Measurements from ENCODE around the gene BMPR2.

Gene BMPR2

DNA sequence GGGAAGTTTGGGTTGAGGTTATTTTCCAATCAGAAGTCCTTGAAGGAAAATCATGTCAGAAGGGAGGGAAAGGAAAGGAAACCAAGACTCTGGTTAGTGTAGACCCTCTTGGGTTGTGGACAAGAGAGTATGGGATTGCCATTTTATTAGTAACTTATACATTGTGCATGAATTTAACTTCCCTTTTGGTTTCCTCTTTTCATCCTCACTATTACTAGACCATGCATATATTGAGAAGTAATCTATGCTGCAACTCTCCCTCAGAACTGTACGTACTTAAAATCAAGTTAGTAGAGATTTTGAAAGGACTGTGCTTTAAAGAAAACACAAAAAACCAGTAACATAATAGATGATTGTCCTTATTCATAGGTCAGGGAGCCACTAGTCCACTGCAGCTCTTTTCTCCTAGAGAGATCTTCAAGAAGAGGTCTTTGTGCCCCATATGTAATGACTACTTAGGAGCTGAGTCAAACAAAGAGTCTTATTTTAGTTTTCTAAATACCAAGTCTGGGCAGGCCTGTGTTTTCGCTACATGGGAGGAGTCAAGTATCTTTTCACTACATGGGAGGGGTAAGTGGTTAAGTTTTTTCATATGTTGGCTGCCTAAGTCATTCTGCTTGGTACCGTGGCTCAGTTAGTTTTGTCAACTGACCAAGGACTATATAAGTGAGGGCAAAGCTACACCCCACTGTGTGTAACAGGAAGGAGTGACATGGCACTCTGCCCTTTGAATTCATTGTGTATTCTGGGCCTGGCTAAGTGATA, 233.4 kb downstream of the BMPR2 start:
- no peak for DNase-seq

DNA sequence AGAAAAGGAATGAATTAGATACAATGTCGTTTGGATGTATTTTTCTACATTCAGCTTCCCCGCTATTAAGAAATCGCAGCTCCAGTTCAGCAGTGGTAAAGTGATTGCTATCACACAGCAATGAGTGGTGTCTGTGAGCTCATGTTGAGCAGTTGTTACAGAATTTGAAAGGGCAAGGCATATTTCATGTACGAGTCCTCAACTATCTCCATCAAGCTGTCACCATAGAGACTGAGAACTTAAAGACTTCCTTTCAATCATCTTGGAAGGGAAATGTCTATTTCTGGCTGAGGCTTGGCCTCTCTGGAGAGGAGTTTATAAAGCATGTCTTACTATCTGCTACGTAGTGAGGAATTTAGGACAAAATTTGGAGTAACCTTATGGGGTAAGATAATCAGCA, 234.3 kb downstream of the BMPR2 start:
- no peak for DNase-seq

DNA sequence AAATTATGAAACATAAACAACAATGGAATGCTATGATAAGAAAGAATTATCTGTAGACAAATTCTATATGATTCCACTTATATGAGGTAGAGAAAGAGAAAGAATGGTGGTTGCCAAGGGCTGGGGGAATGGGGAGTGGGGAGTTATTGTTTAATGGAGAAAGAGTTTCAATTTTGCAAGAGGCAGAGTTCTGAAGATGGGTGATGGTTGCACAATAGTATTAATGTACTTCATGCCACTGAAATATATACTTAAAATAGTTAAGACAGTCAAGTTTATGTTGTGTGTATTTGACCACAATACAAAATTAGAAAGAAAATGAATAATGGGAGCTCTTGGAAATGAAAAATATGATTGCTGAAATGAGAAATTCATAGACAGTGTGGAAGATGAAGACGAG, 236.0 kb downstream of the BMPR2 start:
- DNase-seq: no peak

DNA sequence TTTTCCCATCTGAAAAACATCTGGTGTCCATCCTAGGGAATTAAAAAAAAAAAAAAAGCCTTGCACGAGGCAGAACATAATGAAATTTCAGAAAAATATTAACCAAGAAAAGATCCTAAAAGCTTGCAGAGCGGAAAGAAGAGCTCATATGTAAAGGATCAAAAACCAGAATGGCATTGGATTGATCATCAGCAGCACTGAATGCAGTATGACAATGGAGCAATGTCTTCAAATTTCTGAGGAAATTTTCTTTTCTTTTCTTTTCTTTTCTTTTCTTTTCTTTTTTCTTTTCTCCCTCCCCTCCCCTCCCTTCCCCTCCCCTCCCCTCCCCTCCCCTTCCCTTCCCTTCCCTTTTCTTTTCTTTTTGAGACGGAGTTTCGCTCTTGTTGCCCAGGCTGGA, 237.4 kb downstream of the BMPR2 start:
- DNase-seq: no peak

Measured in NCI-H524 treated with DMSO at 0.1 percent for 48 hours (cell line).